GM19035 (cell line): ENCODE data around the gene ABHD8.

Experiments used
- ATAC-seq: cut with Tn5 transposase; IDR thresholded peaks from one replicate; pipeline ENCODE4 v1.9.1; 2021; ENCODE audit not compliant: unreplicated experiment

Gene ABHD8

GRCh38 chr19:17243830-17244617 lies 59.2 kb downstream of the ABHD8 start:
- no peak for ATAC-seq

DNA sequence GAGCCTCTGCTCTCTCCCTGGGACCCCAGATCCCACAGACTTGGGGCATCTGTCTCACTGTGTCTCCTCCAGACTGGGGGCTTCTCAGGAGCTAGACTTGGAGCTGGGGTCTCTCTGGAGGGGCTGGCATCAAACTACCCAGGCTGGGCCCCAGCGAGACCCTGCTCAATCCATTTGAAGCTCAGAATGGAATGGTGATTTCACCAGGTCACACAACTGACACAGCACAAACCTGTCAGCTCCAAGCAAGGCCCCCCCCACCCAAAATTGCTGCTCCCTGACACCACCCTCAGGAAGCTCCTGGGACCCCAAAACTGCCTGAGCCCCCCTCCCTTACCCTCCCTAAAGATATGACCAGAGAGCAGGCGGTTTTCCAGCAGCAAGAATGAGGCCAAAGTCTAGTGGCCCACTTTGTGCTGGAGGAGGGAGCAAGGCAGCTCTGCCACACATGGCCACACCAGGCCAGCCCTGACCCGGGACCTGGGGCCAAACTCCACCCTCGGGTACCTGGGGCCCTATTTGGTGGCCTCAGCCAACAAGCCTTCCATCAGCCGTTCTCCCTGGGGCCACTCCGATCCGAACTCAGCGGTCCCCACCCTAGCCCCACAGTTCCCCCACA lies 59.9 kb downstream of the ABHD8 start:
- no peak for ATAC-seq

- no peak for ATAC-seq
Measured at GRCh38 chr19:17242431-17243208, 60.6 kb downstream of the ABHD8 start.
